Keratinocyte (primary cell): ENCODE measurements around the gene UBAC2.

ENCODE experiments used
- EZH2 ChIP-seq: IDR thresholded peaks from one replicate; pipeline ENCODE4 v1.6.1; 2012; ENCODE audit warnings: inconsistent platforms, mild to moderate bottlenecking, low read length, moderate library complexity
- TF ChIP-seq, protein P1 (sequence below), 3 experiments: IDR thresholded peaks in 1 of 3; conservative IDR thresholded peaks in 1 of 3; optimal IDR thresholded peaks in 1 of 3; 2 replicates in 2 of 3; 3 replicates in 1 of 3; pipeline versions ENCODE3 to v1.5.1; 2011; ENCODE audit warnings: low read length in 3 of 3, mild to moderate bottlenecking in 3 of 3, moderate library complexity in 2 of 3, control low read depth in 1 of 3, inconsistent platforms in 1 of 3; ENCODE audit not compliant: insufficient read depth in 2 of 3; ENCODE audit errors: extremely low read depth in 1 of 3

DNA sequence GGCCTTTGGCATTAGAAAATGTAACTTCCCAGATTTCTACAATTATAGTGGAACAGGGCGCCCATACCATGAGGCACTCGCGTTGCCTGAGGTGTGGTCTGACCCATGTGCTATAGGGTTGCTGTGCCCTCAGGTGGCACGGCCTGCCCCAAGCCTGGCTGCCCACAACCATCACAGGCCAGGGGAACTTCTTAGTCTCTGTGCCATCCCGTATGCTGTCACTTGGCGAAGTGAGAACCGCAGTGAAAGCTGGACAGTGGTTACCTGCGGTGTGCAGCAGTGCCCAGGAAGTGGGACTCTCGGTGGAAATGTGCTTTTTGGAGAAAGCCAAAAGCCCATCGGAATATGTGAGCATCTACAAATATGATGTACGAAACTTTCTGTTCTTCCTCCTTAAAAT is 194.8 kb downstream of the UBAC2 start:
- TF ChIP-seq, protein P1, sequence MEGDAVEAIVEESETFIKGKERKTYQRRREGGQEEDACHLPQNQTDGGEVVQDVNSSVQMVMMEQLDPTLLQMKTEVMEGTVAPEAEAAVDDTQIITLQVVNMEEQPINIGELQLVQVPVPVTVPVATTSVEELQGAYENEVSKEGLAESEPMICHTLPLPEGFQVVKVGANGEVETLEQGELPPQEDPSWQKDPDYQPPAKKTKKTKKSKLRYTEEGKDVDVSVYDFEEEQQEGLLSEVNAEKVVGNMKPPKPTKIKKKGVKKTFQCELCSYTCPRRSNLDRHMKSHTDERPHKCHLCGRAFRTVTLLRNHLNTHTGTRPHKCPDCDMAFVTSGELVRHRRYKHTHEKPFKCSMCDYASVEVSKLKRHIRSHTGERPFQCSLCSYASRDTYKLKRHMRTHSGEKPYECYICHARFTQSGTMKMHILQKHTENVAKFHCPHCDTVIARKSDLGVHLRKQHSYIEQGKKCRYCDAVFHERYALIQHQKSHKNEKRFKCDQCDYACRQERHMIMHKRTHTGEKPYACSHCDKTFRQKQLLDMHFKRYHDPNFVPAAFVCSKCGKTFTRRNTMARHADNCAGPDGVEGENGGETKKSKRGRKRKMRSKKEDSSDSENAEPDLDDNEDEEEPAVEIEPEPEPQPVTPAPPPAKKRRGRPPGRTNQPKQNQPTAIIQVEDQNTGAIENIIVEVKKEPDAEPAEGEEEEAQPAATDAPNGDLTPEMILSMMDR (optimal IDR thresholded peaks at IDR 0.05 in 1 of 3, IDR thresholded peaks at IDR 0.05 in 1 of 3, conservative IDR thresholded peaks at IDR 0.05 in 1 of 3; ENCODE audit: extremely low read depth in 1 of 3, insufficient read depth in 2 of 3, low read length in 3 of 3) = no peak
- TF ChIP-seq EZH2 = no peak
